K562 (cell line): ENCODE data around the gene MACROH2A2. TPM values are rescaled to one million over a fixed set of nuclear protein-coding genes. Genes with fewer than 3 reads are reported as not detected.

Experiments used
- ATAC-seq: fragments of 200-7000 bp; cut with Tn5 transposase; 3 replicates; pipeline ENCODE4 v1.9.1; 2020; ENCODE audit warnings: moderate library complexity
- BruUV-seq: library from RNA; stranded (reverse); fragments of 400-500 nt; replicated peaks from 2 replicates; lab custom pipeline; 2021; lab: Mats Ljungman, UMichigan
- CTCF ChIA-PET: fragments of 300-600 bp; formaldehyde crosslinking; extraction: SDS; loops from one replicate; lab custom pipeline; 2021; ENCODE audit warnings: low intra/inter-chr PET ratio; lab: Yijun Ruan, JAX
- POLR2A ChIA-PET: fragments of 300-600, 350-650 bp; sonication (Branson Sonifier 250); formaldehyde crosslinking; extraction: SDS; loops from one replicate; lab custom pipeline; 2021; ENCODE audit warnings: antibody characterized with exemption, inconsistent platforms; lab: Yijun Ruan, JAX
- DNase-seq, 4 experiments: peaks; one replicate each; pipeline versions ENCODE4 v3.0.0 to v3.0.0-alpha.2; 2011 to 2018; ENCODE audit warnings: low spot score in 3 of 4, mixed read lengths in 3 of 4; ENCODE audit errors: extremely low read depth in 1 of 4
- FAIRE-seq: peaks from 2 replicates; lab custom pipeline; 2011; peaks lifted over from hg19 to GRCh38; lab: Jason Lieb, UNC
- H2AFZ ChIP-seq: 2 replicates; pipeline ENCODE4 v1.6.0; 2011; ENCODE audit warnings: low read depth, low read length, control low read depth, inconsistent platforms
- H3K27ac ChIP-seq: fragments of 200-600 bp; 3 replicates; pipeline ENCODE4 v1.8.0; 2011; ENCODE audit warnings: low read depth, mild to moderate bottlenecking, control low read depth, inconsistent platforms, low read length, moderate library complexity, mixed read lengths; ENCODE audit errors: extremely low read depth
- H3K27me3 ChIP-seq, 2 experiments: fragments of 300-600 bp in 1 of 2; 2 replicates in 1 of 2; 3 replicates in 1 of 2; pipeline versions ENCODE4 v1.6.0 to v1.8.0; 2011; ENCODE audit warnings: inconsistent platforms in 2 of 2, low read length in 2 of 2, mild to moderate bottlenecking in 1 of 2, mixed read lengths in 1 of 2, moderate library complexity in 1 of 2; ENCODE audit not compliant: control insufficient read depth in 2 of 2, insufficient read depth in 2 of 2
- H3K36me3 ChIP-seq: fragments of 300-600 bp; 3 replicates; pipeline ENCODE4 v1.8.0; 2011; ENCODE audit warnings: mild to moderate bottlenecking, low read length, inconsistent platforms; ENCODE audit not compliant: control insufficient read depth, insufficient read depth
- H3K4me1 ChIP-seq, 2 experiments: fragments of 200-600 bp in 1 of 2; replicated peaks in 1 of 2; 2 replicates in 1 of 2; 3 replicates in 1 of 2; pipeline versions ENCODE4 v1.5.1 to v1.8.0; 2011; ENCODE audit warnings: inconsistent platforms in 2 of 2, low read length in 2 of 2, mild to moderate bottlenecking in 1 of 2, mixed read lengths in 1 of 2, moderate library complexity in 1 of 2; ENCODE audit not compliant: control insufficient read depth in 2 of 2, insufficient read depth in 2 of 2
- H3K4me2 ChIP-seq: 2 replicates; pipeline ENCODE4 v1.6.1; 2011; ENCODE audit warnings: low read length, control low read depth, inconsistent platforms, mixed read lengths; ENCODE audit not compliant: insufficient read depth
- H3K4me3 ChIP-seq: fragments of 200-600 bp; sonication (generic), shearing (Covaris generic); 2 replicates; pipeline ENCODE4 v1.5.1; 2016; ENCODE audit warnings: control low read depth, inconsistent platforms
- H3K79me2 ChIP-seq: fragments of 200-600 bp; 3 replicates; pipeline ENCODE4 v1.8.0; 2011; ENCODE audit warnings: low read length, inconsistent platforms; ENCODE audit not compliant: control insufficient read depth, insufficient read depth
- H3K9ac ChIP-seq, 2 experiments: 2 replicates each; pipeline versions ENCODE4 v1.6.0 to v1.6.1; 2011; ENCODE audit warnings: low read depth in 2 of 2, low read length in 2 of 2, control low read depth in 1 of 2, inconsistent platforms in 1 of 2, mild to moderate bottlenecking in 1 of 2, mixed read lengths in 1 of 2; ENCODE audit not compliant: insufficient read depth in 1 of 2
- H3K9me1 ChIP-seq: one replicate; pipeline ENCODE4 v1.6.0; 2011; ENCODE audit warnings: inconsistent platforms, mild to moderate bottlenecking, low read length, moderate library complexity; ENCODE audit not compliant: control insufficient read depth, insufficient read depth
- H3K9me3 ChIP-seq: replicated peaks from 2 replicates; pipeline ENCODE4 v1.5.1; 2011; ENCODE audit warnings: low read depth, low read length, inconsistent platforms; ENCODE audit not compliant: control insufficient read depth, insufficient read depth
- H4K20me1 ChIP-seq: replicated peaks from 2 replicates; pipeline ENCODE4 v1.6.1; 2011; ENCODE audit warnings: low read length, inconsistent platforms, mixed read lengths; ENCODE audit not compliant: control insufficient read depth, insufficient read depth
- CEBPB ChIP-seq: fragments of 450-650 bp; IDR thresholded peaks from 2 replicates; pipeline ENCODE4 v1.6.1; 2016; ENCODE audit warnings: missing genetic modification characterization, missing compliant biosample characterization
- CREB1 ChIP-seq, 2 experiments: sonication (generic) in 1 of 2; formaldehyde crosslinking in 1 of 2; IDR thresholded peaks; 2 replicates each; pipeline versions ENCODE4 v1.6.1 to v1.8.0; 2012 to 2022; ENCODE audit warnings: inconsistent platforms in 1 of 2, mild to moderate bottlenecking in 1 of 2, missing genetic modification reagents in 1 of 2, moderate library complexity in 1 of 2
- EP400 ChIP-seq: fragments of 450-650 bp; IDR thresholded peaks from 2 replicates; pipeline ENCODE4 v1.6.1; 2017; ENCODE audit warnings: antibody characterized with exemption, mild to moderate bottlenecking, moderate library complexity
- GABPB2 ChIP-seq: fragments of 250-450 bp; sonication (Bioruptor Pico); conservative IDR thresholded peaks from 2 replicates; pipeline ENCODE4 v1.5.1; 2021; ENCODE audit warnings: mild to moderate bottlenecking
- MTA1 ChIP-seq: fragments of 450-650 bp; IDR thresholded peaks from 2 replicates; pipeline ENCODE4 v1.6.1; 2017; ENCODE audit warnings: borderline replicate concordance
- NELFE ChIP-seq: IDR thresholded peaks from 2 replicates; pipeline ENCODE4 v1.6.1; 2011; ENCODE audit warnings: mild to moderate bottlenecking; ENCODE audit not compliant: insufficient read depth, insufficient read length
- NFXL1 ChIP-seq: fragments of 450-650 bp; formaldehyde crosslinking; IDR thresholded peaks from 2 replicates; pipeline ENCODE4 v1.4.0; 2021; ENCODE audit warnings: mild to moderate bottlenecking
- STAG1 ChIP-seq: sonication (generic); formaldehyde crosslinking; IDR thresholded peaks from 2 replicates; pipeline ENCODE4 v1.5.0; 2020; ENCODE audit warnings: missing genetic modification reagents, borderline replicate concordance
- TAL1 ChIP-seq: fragments of 450-650 bp; IDR thresholded peaks from 2 replicates; pipeline ENCODE4 v1.6.1; 2016; ENCODE audit warnings: mild to moderate bottlenecking
- XRCC3 ChIP-seq: fragments of 450-650 bp; IDR thresholded peaks from 2 replicates; pipeline ENCODE4 v1.6.1; 2017; ENCODE audit warnings: mild to moderate bottlenecking, moderate library complexity
- ZKSCAN3 ChIP-seq: fragments of 250-450 bp; sonication (Bioruptor Pico); IDR thresholded peaks from 2 replicates; pipeline ENCODE4 v1.4.0; 2020
- ZNF239 ChIP-seq: fragments of 250-450 bp; sonication (Bioruptor Pico); IDR thresholded peaks from 2 replicates; pipeline ENCODE4 v1.4.0; 2020; ENCODE audit warnings: mild to moderate bottlenecking
- ZNF764 ChIP-seq: fragments of 250-450 bp; sonication (Bioruptor Pico); IDR thresholded peaks from 2 replicates; pipeline ENCODE4 v1.4.0; 2020; ENCODE audit warnings: low read depth, mild to moderate bottlenecking, moderate library complexity
- WGBS: fragments of 100-300 bp; shearing (Covaris generic); methylation state at CpG from one replicate; pipeline ENCODE4 v1.1.6; 2016; ENCODE audit warnings: low coverage, mixed read lengths; ENCODE audit not compliant: insufficient coverage; ENCODE audit errors: missing lambda C conversion rate; 5-methylcytosine and 5-hydroxymethylcytosine counted together
- in situ Hi-C: fragments of 300-500 bp; cut with MboI; formaldehyde crosslinking; loops from 4 replicates; pipeline ENCODE4 v1.15.0; 2018; ENCODE audit warnings: inconsistent platforms, mixed read lengths
- intact Hi-C: fragments of 100-400 bp; cut with micrococcal nuclease; formaldehyde crosslinking; loops from 2 replicates; pipeline ENCODE4 v1.14.2; 2022
- polyA plus RNA-seq, 8 experiments: library from polyadenylated mRNA; depleted of rRNA in 4 of 8; stranded (reverse) in 5 of 8; unstranded in 3 of 8; fragments of >200 nt; fragmentation: Nextera tagmentation in 2 of 8; fragmentation: Illumina TruSeq in 1 of 8; extraction: Ambion mirVana in 2 of 8; extraction: Trizol in 1 of 8; gene quantifications; 2 replicates each; pipeline versions ENCODE4 v1.2.1 to v1.2.3, GENCODE V29; 2011 to 2014; ENCODE audit warnings: inconsistent platforms in 1 of 8, missing spikeins in 1 of 8
- total RNA-seq, 7 experiments: library from RNA; depleted of rRNA in 6 of 7; stranded (reverse); fragments of >200 nt in 6 of 7; fragmentation: Illumina TruSeq in 2 of 7; extraction: Trizol in 2 of 7; gene quantifications; 2 replicates each; pipeline versions ENCODE4 v1.2.1 to v1.2.3, GENCODE V29; 2011 to 2021; ENCODE audit warnings: low replicate concordance in 1 of 7
- TF ChIP-seq, protein P1 (sequence below): sonication (generic); formaldehyde crosslinking; IDR thresholded peaks from 2 replicates; pipeline ENCODE4 v1.8.0; 2022; ENCODE audit warnings: mild to moderate bottlenecking, missing genetic modification reagents
- TF ChIP-seq, protein P2 (sequence below): fragments of 250-450 bp; sonication (Bioruptor Pico); IDR thresholded peaks from 2 replicates; pipeline ENCODE4 v1.4.0; 2020; ENCODE audit warnings: mild to moderate bottlenecking, moderate library complexity
- TF ChIP-seq, protein P3 (sequence below): fragments of 450-650 bp; IDR thresholded peaks from 2 replicates; pipeline ENCODE4 v1.6.1; 2016; ENCODE audit warnings: low read depth, mild to moderate bottlenecking, moderate library complexity

Gene MACROH2A2
- total and polyA plus RNA-seq, 9 of the 15 experiments (the other 6 are each of a cell fraction or from before 2014, with no cell fraction given): 0.07 TPM; not detected in 8

DNA sequence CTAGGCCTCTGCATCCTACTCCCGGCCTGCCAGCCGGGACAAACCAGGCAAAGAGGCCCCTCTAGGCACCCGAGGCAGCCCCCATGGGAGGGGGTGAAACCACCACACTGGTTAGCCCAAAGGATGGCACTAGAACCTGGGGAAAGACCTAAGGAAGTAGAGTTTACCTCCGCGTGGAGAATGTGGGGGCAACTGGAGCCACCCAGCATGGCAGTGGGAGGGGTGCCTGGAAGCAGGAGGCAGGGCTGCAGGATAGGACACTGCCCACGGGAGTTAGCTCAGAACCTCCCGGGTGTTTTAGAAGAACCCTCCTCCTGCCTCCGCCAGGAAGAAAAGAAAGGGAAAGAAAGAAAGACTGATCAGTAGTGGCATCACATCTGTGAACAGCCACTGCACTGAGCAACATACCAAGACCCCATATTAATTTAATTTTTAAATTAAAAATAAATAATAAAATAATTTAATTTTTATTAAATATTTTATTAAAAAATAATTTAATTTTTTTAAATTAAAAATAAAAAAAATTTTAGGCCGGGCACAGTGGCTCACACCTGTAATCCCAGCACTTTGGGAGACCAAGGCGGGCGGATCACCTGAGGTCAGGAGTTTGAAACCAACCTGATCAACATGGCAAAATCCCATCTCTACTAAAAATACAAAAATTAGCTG is 68.8 kb downstream of the MACROH2A2 start:
- H3K27ac ChIP-seq: no peak overlapping the region
- in situ Hi-C loops: no loop called here
- ATAC-seq (no peak), FAIRE-seq (no peak), DNase-seq (no peak)
- no peak overlapping the region for H3K4me3 ChIP-seq
- H3K9me3 ChIP-seq: no peaks in the 10 kb centered on the region
- peaks cover 3% of the 10 kb centered on the region for H3K9me1 ChIP-seq
- H3K27me3 ChIP-seq: no peaks in the 10 kb centered on the region; a peak in 1 of 5 replicates
- H3K36me3 ChIP-seq: peaks cover 16% of the 10 kb centered on the region; the same call in 2 of the 3 replicates
- peaks cover 3% of the 10 kb centered on the region for H4K20me1 ChIP-seq
- H3K4me1 ChIP-seq: peaks cover 4 to 8% of the 10 kb centered on the region in 2 experiments; a peak in 4 of 5 replicates
- H3K9ac ChIP-seq: no peak overlapping the region; a peak in 1 of 4 replicates
- BruUV-seq: no TSS peak
- no peak overlapping the region for H2AFZ ChIP-seq
- CTCF ChIA-PET: no interaction called here
- POLR2A ChIA-PET: interaction anchor here (0.6 to 1.2 kb wide), 3 partner anchors 11 to 408 kb away, joined by 3 read pairs; no protein-coding TSS in a partner anchor
- intact Hi-C loops: no loop called here
- no peaks in the 10 kb centered on the region for H3K79me2 ChIP-seq
- no peak overlapping the region for H3K4me2 ChIP-seq
- WGBS: 77% methylated on average over 9 of the region's 11 CpGs
- TF ChIP-seq, protein P1, sequence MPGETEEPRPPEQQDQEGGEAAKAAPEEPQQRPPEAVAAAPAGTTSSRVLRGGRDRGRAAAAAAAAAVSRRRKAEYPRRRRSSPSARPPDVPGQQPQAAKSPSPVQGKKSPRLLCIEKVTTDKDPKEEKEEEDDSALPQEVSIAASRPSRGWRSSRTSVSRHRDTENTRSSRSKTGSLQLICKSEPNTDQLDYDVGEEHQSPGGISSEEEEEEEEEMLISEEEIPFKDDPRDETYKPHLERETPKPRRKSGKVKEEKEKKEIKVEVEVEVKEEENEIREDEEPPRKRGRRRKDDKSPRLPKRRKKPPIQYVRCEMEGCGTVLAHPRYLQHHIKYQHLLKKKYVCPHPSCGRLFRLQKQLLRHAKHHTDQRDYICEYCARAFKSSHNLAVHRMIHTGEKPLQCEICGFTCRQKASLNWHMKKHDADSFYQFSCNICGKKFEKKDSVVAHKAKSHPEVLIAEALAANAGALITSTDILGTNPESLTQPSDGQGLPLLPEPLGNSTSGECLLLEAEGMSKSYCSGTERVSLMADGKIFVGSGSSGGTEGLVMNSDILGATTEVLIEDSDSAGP (CRISPR knock-in tag): no peak
- no peak for TF ChIP-seq ZNF764 (CRISPR knock-in tag)
- TF ChIP-seq EP400: no peak
- no peak for TF ChIP-seq GABPB2 (CRISPR knock-in tag)
- TF ChIP-seq XRCC3: no peak
- no peak for TF ChIP-seq NELFE
- TF ChIP-seq, protein P2, sequence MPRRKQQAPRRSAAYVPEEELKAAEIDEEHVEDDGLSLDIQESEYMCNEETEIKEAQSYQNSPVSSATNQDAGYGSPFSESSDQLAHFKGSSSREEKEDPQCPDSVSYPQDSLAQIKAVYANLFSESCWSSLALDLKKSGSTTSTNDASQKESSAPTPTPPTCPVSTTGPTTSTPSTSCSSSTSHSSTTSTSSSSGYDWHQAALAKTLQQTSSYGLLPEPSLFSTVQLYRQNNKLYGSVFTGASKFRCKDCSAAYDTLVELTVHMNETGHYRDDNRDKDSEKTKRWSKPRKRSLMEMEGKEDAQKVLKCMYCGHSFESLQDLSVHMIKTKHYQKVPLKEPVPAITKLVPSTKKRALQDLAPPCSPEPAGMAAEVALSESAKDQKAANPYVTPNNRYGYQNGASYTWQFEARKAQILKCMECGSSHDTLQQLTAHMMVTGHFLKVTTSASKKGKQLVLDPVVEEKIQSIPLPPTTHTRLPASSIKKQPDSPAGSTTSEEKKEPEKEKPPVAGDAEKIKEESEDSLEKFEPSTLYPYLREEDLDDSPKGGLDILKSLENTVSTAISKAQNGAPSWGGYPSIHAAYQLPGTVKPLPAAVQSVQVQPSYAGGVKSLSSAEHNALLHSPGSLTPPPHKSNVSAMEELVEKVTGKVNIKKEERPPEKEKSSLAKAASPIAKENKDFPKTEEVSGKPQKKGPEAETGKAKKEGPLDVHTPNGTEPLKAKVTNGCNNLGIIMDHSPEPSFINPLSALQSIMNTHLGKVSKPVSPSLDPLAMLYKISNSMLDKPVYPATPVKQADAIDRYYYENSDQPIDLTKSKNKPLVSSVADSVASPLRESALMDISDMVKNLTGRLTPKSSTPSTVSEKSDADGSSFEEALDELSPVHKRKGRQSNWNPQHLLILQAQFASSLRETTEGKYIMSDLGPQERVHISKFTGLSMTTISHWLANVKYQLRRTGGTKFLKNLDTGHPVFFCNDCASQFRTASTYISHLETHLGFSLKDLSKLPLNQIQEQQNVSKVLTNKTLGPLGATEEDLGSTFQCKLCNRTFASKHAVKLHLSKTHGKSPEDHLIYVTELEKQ (CRISPR knock-in tag): no peak
- no peak for TF ChIP-seq STAG1
- no peak for TF ChIP-seq CREB1 (IDR thresholded peaks at IDR 0.05)
- no peak for TF ChIP-seq CREB1 (CRISPR knock-in tag; IDR thresholded peaks at IDR 0.05)
- TF ChIP-seq MTA1: no peak
- no peak for TF ChIP-seq NFXL1 (CRISPR knock-in tag)
- TF ChIP-seq, protein P3, sequence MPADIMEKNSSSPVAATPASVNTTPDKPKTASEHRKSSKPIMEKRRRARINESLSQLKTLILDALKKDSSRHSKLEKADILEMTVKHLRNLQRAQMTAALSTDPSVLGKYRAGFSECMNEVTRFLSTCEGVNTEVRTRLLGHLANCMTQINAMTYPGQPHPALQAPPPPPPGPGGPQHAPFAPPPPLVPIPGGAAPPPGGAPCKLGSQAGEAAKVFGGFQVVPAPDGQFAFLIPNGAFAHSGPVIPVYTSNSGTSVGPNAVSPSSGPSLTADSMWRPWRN: no peak
- TF ChIP-seq CEBPB (tag): no peak
- TF ChIP-seq ZNF239: no peak
- no peak for TF ChIP-seq TAL1
- TF ChIP-seq ZKSCAN3 (CRISPR knock-in tag): no peak
